Left ventricle myocardium inferior (tissue), 1 donor: Measurements from ENCODE around the gene BMP4. TPM values are rescaled to one million over a fixed set of nuclear protein-coding genes. Genes with fewer than 3 reads are reported as not detected.
A peak's percentile ranks its signal among the peaks of the same experiment; 100 is the strongest.

Source experiments
- DNase-seq: peaks from one replicate; pipeline ENCODE4 v3.0.0-alpha.2; 2020
- H3K27ac ChIP-seq: fragments of 200-600 bp; replicated peaks from 2 replicates; pipeline ENCODE4 v1.8.0; 2021
- H3K27me3 ChIP-seq: fragments of 200-600 bp; 2 replicates; pipeline ENCODE4 v1.8.0; 2021; ENCODE audit warnings: low read depth
- H3K36me3 ChIP-seq: fragments of 200-600 bp; 2 replicates; pipeline ENCODE4 v1.8.0; 2021
- H3K4me1 ChIP-seq: fragments of 200-600 bp; 2 replicates; pipeline ENCODE4 v1.8.0; 2021
- H3K4me3 ChIP-seq: fragments of 200-600 bp; 2 replicates; pipeline ENCODE4 v1.8.0; 2021; ENCODE audit warnings: mild to moderate bottlenecking, moderate library complexity
- H3K9me3 ChIP-seq: fragments of 200-600 bp; replicated peaks from 2 replicates; pipeline ENCODE4 v1.8.0; 2021
- intact Hi-C: fragments of 100-400 bp; cut with micrococcal nuclease; formaldehyde crosslinking; loops from one replicate; pipeline ENCODE4 v1.11.0; 2022
- long read RNA-seq: library from polyadenylated mRNA; unstranded; transcript quantifications from one replicate; pipeline ENCODE4 v2.0.0, GENCODE V29; 2021
- total RNA-seq: library from RNA; stranded (reverse); fragmentation: NEBNext Ultra II Directional; extraction: Animal tissue kit (Norgen Biotek cat#: 25700); gene quantifications from one replicate; pipeline ENCODE4 v1.2.1, GENCODE V29; 2021
- TF ChIP-seq, protein P1 (sequence below): fragments of 200-600 bp; IDR thresholded peaks from 2 replicates; pipeline ENCODE4 v1.8.0; 2021; ENCODE audit warnings: antibody characterized with exemption, mild to moderate bottlenecking, borderline replicate concordance
- donor health status: DM: no; HTN: yes; CAD: no; lungs with severe emphysema.

The BMP4 gene
- total RNA-seq = 9.8 TPM
- long read RNA-seq, partial matches to known transcripts = 0 of 11 reads
- long read RNA-seq, other reads (novel, unspliced or antisense) = 2 of 11 reads

DNA sequence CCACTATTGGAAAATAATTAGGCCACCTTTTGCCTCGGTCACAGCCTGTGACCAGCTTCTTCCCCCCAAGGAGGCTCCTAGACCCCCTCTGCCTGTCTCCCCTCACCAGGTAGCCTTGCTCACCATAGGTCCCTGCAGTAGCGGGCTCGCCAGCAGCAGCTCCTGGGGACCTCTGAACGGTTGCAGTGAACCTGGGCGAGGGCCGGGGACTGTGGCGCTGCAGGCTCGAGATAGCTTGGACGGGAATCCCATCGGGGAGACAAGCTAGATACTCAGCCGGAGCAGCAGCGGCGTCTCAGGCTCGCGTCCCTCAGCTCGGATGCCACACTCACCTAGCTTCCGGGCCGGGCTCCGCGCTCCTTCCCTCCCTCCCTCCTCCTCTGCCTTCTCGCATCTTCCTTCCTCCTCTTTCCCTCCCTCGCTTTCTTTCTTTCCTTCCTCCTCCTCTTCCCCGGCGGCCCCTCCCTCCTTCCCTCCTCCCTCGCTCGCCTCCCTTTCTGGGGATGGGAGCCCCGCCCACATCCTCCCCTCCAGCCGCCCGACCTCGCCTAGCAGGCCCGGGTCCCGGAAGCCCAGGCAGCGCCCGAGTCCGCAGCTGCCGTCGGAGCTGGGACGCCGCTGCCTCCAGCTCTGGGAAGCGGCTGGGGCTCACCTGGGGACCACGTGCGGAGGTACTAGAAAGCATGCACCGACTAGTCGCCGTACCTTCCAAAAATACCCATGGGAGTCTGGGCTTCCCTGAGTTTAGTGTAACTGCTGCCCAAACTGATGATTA, at the start of gene BMP4:
Gene BMP4, minus strand, starts transcription at position 399 of the 775 bp plus-strand sequence. CDS start 4,603 bp downstream, outside the sequence.
- intact Hi-C loops = no loop called here
- TF ChIP-seq, protein P1, sequence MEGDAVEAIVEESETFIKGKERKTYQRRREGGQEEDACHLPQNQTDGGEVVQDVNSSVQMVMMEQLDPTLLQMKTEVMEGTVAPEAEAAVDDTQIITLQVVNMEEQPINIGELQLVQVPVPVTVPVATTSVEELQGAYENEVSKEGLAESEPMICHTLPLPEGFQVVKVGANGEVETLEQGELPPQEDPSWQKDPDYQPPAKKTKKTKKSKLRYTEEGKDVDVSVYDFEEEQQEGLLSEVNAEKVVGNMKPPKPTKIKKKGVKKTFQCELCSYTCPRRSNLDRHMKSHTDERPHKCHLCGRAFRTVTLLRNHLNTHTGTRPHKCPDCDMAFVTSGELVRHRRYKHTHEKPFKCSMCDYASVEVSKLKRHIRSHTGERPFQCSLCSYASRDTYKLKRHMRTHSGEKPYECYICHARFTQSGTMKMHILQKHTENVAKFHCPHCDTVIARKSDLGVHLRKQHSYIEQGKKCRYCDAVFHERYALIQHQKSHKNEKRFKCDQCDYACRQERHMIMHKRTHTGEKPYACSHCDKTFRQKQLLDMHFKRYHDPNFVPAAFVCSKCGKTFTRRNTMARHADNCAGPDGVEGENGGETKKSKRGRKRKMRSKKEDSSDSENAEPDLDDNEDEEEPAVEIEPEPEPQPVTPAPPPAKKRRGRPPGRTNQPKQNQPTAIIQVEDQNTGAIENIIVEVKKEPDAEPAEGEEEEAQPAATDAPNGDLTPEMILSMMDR = no peak
- H3K4me3 ChIP-seq = peak within 1 kb of the TSS; percentile 84
- H3K4me1 ChIP-seq = peaks cover 56% of the 10 kb centered on the region
- H3K36me3 ChIP-seq = peaks cover 4% of the 10 kb centered on the region
- H3K27ac ChIP-seq = peak within 1 kb of the TSS; percentile 95
- peaks cover 51% of the 10 kb centered on the region for H3K27me3 ChIP-seq
- DNase-seq = peak; percentile 89
- no peaks in the 10 kb centered on the region for H3K9me3 ChIP-seq

GRCh38 chr14:54003064-54003463, 46.4 kb upstream of the BMP4 start:
- TF ChIP-seq, protein P1 = no peak
- peaks cover 3% of the 10 kb centered on the region for H3K27me3 ChIP-seq
- no peak for DNase-seq
- H3K9me3 ChIP-seq = peaks cover 4% of the 10 kb centered on the region
- H3K4me1 ChIP-seq = no peaks in the 10 kb centered on the region
- no peaks in the 10 kb centered on the region for H3K36me3 ChIP-seq
- no peak overlapping the region for H3K4me3 ChIP-seq
- no peak overlapping the region for H3K27ac ChIP-seq
- intact Hi-C loops = no loop called here

DNA sequence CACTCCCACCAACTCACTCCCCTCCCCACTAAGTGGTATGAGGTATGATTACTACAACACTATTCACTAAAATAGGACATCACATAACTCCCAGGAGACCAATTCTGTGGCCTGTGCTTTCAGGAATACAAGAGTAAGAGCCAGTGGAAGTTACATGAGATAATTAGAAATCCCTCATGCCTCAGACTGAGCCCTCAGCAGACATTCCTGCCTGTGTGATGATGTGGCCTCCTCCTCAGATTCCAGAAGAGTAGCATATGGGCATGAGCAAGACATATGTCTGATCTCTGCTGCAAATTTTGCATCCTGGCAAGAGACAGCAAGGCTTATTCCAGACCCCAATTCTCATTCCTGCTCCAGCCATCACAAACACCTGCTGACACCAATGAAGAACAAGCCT, 46.0 kb upstream of the BMP4 start:
- Histone ChIP-seq H3K36me3 (no peaks in the 10 kb centered on the region), H3K4me1 (no peaks in the 10 kb centered on the region), H3K4me3 (no peak overlapping the region), H3K9me3 (peaks cover 4% of the 10 kb centered on the region), H3K27me3 (peaks cover 3% of the 10 kb centered on the region), H3K27ac (no peak overlapping the region)
- TF ChIP-seq, protein P1 = no peak
- DNase-seq = no peak
- intact Hi-C loops = no loop called here

- Histone ChIP-seq H3K36me3 (no peaks in the 10 kb centered on the region), H3K9me3 (peaks cover 4% of the 10 kb centered on the region), H3K4me1 (no peaks in the 10 kb centered on the region), H3K27me3 (no peaks in the 10 kb centered on the region), H3K4me3 (no peak overlapping the region), H3K27ac (no peak overlapping the region)
- DNase-seq = no peak
- intact Hi-C loops = no loop called here
- TF ChIP-seq, protein P1 = no peak
Observed at GRCh38 chr14:54001189-54001878, 44.7 kb upstream of the BMP4 start.

GRCh38 chr14:54000341-54000811, 43.8 kb upstream of the BMP4 start:
- no peak overlapping the region for H3K4me3 ChIP-seq
- no peak for DNase-seq
- H3K27ac ChIP-seq = no peak overlapping the region
- intact Hi-C loops = no loop called here
- no peaks in the 10 kb centered on the region for H3K9me3 ChIP-seq
- no peaks in the 10 kb centered on the region for H3K36me3 ChIP-seq
- H3K4me1 ChIP-seq = no peaks in the 10 kb centered on the region
- TF ChIP-seq, protein P1 = no peak
- H3K27me3 ChIP-seq = no peaks in the 10 kb centered on the region
